Ishikawa (cell line): ENCODE data around the gene PADI1.

Source experiments
- CEBPB ChIP-seq: IDR thresholded peaks from 2 replicates; pipeline ENCODE4 v1.6.1; 2012
- CREB1 ChIP-seq: IDR thresholded peaks from 2 replicates; pipeline ENCODE4 v1.6.1; 2012; ENCODE audit warnings: low read depth
- EGR1 ChIP-seq: IDR thresholded peaks from 2 replicates; pipeline ENCODE4 v1.6.1; 2012
- EP300 ChIP-seq: IDR thresholded peaks from 2 replicates; pipeline ENCODE4 v1.6.1; 2012; ENCODE audit warnings: borderline replicate concordance
- FOXM1 ChIP-seq: IDR thresholded peaks from 2 replicates; pipeline ENCODE4 v1.6.1; 2012; ENCODE audit warnings: low read depth, borderline replicate concordance
- MAX ChIP-seq: IDR thresholded peaks from 2 replicates; pipeline ENCODE4 v1.6.1; 2012
- NFIC ChIP-seq: IDR thresholded peaks from 2 replicates; pipeline ENCODE4 v1.6.1; 2012
- RAD21 ChIP-seq: IDR thresholded peaks from 2 replicates; pipeline ENCODE4 v1.6.1; 2012; ENCODE audit warnings: low read depth
- TAF1 ChIP-seq: IDR thresholded peaks from 2 replicates; pipeline ENCODE4 v1.6.1; 2012; ENCODE audit warnings: low read depth, mild to moderate bottlenecking
- TCF12 ChIP-seq: IDR thresholded peaks from 2 replicates; pipeline ENCODE4 v1.6.1; 2012; ENCODE audit warnings: low read depth
- USF1 ChIP-seq: IDR thresholded peaks from 2 replicates; pipeline ENCODE4 v1.6.1; 2012

GRCh38 chr1:17265950-17266349 lies 61.0 kb downstream of the PADI1 start:
- TF ChIP-seq MAX = no peak
- no peak for TF ChIP-seq EGR1
- TF ChIP-seq EP300 = no peak
- TF ChIP-seq NFIC = no peak
- TF ChIP-seq RAD21 = no peak
- TF ChIP-seq USF1 = no peak
- TF ChIP-seq FOXM1 = no peak
- TF ChIP-seq TAF1 = no peak
- no peak for TF ChIP-seq CREB1
- no peak for TF ChIP-seq CEBPB
- TF ChIP-seq TCF12 = no peak
